Measurements from ENCODE around the gene TMEM132D.

TMEM132D gene

DNA sequence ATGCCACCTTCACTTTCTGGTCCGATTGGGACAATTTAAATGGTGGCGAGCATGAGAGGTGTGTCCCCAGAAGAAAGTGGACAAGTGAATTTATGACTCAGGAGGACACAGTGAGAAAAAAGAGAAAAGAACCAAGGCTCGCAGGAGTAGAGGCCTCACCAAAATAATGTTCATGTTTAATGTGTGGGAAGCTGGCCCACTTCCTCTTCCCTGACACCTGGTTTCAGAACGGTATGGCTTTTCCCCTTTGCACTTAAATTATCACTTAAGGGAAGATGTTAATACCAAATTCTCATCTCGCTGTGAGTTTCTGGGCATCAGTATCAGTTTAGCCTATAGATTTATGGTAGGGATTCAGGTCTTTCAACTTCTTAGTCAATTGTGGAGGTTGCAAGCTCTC, 824.1 kb downstream of the TMEM132D start:
- no peak overlapping the region for H3K27ac ChIP-seq
- ChIA-PET CTCF (no interaction called here), POLR2A (ENCODE audit: low non-redundant PET) (no interaction called here)
- no peak for DNase-seq (ENCODE audit: low spot score)
- TF ChIP-seq, protein P1, sequence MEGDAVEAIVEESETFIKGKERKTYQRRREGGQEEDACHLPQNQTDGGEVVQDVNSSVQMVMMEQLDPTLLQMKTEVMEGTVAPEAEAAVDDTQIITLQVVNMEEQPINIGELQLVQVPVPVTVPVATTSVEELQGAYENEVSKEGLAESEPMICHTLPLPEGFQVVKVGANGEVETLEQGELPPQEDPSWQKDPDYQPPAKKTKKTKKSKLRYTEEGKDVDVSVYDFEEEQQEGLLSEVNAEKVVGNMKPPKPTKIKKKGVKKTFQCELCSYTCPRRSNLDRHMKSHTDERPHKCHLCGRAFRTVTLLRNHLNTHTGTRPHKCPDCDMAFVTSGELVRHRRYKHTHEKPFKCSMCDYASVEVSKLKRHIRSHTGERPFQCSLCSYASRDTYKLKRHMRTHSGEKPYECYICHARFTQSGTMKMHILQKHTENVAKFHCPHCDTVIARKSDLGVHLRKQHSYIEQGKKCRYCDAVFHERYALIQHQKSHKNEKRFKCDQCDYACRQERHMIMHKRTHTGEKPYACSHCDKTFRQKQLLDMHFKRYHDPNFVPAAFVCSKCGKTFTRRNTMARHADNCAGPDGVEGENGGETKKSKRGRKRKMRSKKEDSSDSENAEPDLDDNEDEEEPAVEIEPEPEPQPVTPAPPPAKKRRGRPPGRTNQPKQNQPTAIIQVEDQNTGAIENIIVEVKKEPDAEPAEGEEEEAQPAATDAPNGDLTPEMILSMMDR (conservative IDR thresholded peaks at IDR 0.05; ENCODE audit: low read depth), result no peak

DNA sequence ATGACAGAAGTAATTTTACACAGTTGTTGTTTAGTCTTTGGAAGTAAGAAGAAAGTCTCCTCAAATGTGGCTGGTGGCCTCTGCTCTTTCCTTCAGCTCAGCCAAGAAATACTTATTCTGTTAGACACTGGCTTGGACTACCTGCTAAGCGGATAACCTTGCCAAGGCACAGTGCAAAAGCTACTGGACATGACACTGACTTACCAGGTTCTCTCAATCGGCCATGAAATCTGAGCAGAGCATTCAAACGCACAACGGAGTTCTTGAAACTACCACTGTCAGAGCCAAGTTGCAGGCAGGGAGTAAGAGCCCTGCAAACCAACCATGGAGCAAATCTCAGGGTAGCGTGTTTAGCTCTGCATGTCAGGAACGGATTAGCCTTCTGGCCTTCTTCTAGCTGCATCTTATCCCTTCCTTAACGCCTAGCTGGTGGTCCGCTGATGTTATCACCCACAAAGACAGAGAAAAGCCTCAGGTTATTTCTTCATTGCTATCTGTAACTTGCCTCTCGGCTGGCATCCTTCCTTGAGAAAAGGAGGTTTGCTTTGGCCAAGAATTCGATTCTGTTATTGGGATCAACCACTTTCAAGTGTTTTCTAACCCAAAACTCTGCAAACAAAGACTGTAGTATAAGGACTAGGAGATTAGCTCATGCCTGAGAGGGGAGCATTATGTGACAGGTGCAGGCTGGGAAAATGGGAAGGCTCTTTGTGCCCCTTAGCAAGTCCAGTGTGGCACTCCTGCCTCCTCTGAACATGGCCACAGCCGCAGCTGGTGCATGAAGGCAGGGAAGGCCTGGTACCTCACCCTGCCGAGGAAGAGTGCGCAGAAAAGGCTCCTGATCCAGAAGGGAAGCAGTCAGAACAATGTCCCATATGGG, 827.1 kb downstream of the TMEM132D start:
- TF ChIP-seq, protein P1 (conservative IDR thresholded peaks at IDR 0.05; ENCODE audit: low read depth), result no peak
- ChIA-PET POLR2A (ENCODE audit: low non-redundant PET) (no interaction called here), CTCF (no interaction called here)
- no peak overlapping the region for H3K27ac ChIP-seq
- DNase-seq (ENCODE audit: low spot score), result no peak

DNA sequence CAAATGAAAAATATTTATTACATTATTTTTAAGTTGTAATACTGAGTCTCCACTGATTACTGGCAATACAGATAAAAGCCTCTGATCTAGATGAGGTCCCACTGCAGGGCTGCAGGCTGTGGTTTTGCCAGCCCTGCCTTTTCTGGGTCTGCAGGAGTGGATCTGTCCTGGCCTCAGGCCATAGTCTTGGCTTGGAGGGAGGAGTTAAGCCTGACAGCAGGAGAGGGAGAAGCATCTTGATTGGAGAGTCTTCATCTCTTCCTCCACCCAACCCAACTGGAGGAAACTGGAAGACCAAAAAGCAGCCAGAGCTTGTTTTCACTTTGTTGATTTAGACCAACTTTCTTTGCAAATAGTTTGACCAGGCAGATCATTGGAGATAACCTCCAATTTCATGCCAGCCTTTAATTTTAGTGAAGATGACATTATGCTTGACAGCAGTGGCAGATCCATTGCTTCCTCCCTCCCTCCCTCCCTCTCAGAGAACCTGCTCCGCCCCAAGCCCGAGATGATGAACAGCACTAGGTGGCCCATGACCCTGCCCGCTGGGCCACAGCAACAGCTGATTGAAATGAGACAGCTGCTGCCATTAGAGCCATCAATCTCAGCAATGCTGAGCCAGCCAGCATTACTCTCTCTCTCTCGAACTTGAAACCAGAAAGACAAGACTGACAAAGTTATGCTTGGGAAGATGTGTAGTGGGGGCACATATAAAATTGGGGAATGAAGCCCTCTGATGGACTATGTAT, 828.2 kb downstream of the TMEM132D start:
- CTCF ChIA-PET, result no interaction called here
- TF ChIP-seq, protein P1 (conservative IDR thresholded peaks at IDR 0.05; ENCODE audit: low read depth), result no peak
- POLR2A ChIA-PET (ENCODE audit: low non-redundant PET), result no interaction called here
- no peak for DNase-seq (ENCODE audit: low spot score)
- H3K27ac ChIP-seq, result no peak overlapping the region

DNA sequence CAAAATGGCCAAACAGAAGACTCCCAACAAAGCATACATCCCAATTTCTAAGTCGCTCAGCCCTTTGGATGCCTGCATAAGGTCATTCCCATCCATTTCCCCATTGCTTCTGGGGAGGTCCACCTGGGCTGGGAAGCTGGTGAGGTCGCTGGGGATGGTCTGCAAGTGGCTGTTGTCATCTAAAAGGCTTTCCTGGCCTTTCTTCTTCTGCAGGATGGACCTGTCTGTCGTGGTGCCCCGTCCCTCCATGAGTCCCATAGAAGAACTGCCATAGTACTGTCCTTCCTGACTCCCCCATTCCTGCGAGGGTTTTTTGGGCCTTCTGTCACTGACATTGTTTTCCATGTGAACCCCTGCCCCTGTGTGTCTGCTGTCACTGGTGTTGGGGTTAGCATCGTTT, 829.4 kb downstream of the TMEM132D start:
- TF ChIP-seq, protein P1 (conservative IDR thresholded peaks at IDR 0.05; ENCODE audit: low read depth), result no peak
- CTCF ChIA-PET, result no interaction called here
- no peak for DNase-seq (ENCODE audit: low spot score)
- POLR2A ChIA-PET (ENCODE audit: low non-redundant PET), result no interaction called here
- H3K27ac ChIP-seq, result no peak overlapping the region

DNA sequence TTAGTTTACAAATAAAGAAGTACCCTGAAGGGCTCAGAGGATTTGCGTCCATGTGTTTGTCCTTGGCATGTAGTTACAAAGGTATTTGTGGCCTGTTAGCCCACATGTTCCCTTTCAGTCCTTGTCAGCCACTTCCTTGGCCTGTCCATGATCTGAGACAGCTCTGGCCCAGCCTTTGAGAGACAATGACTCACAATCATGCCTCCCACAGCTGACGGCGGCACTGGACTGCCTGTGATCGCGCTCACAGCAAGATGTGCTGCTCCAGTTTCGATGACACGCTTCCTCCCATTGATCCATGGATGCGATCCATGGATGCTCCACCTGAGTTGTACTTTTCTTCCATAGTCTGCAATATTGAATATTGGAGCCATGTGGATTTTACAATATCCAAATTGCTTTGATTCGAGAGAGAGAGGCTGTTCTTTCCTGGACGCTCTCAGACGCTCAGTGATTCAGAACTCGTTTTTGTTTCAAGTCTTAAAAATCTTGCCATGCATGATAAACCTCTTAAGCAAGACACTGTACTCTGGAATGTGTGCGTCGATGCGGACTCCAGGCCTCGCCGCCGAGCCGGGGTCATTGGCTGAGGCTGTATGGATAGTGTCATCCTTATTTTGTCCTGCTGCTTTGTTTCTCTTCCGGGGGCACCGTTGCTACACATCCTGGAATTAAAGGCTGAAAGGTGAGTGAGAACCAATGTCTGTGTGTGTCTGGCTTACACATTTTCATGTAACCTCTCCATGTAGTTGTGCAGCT, 830.5 kb downstream of the TMEM132D start:
- ChIA-PET CTCF (no interaction called here), POLR2A (ENCODE audit: low non-redundant PET) (no interaction called here)
- TF ChIP-seq, protein P1 (conservative IDR thresholded peaks at IDR 0.05; ENCODE audit: low read depth), result no peak

DNA sequence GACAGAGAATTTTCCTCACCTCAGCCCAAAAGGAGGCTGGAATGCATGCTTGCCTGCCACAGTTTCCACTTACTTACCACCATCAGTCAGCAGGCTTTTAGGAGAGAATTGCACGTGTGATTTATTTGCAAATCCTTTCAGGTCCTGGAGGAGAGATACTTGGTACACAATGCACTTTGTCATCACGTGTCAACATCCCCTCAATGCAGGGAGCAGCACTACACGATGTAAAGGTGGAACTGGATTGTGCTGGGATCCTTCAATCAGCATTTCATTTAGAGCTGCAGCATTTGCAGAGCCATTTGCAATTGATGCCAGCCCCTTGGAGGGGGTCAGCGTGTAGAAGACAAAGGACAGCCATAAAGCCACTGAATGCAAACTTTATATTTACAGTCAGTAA, 832.5 kb downstream of the TMEM132D start:
- CTCF ChIA-PET, result no interaction called here
- POLR2A ChIA-PET (ENCODE audit: low non-redundant PET), result no interaction called here
- TF ChIP-seq, protein P1 (conservative IDR thresholded peaks at IDR 0.05; ENCODE audit: low read depth), result no peak
- no peak for DNase-seq (ENCODE audit: low spot score)
- no peak overlapping the region for H3K27ac ChIP-seq

More for the DNA sequence above, 830.5 kb downstream of the TMEM132D start:
- H3K27ac ChIP-seq, result no peak overlapping the region
- DNase-seq (ENCODE audit: low spot score), result no peak

Data from RWPE1 (cell line).